ENCODE results near the gene CHST5.

CHST5 gene

GRCh38 chr16:75535901-75536300, at the start of gene CHST5:
Gene CHST5, minus strand, starts transcription at chr16:75536108. Its CDS starts 5,724 bp downstream, at chr16:75530384.
- Mint-ChIP-seq H3K27ac (no peak within 1 kb of the TSS), H3K9me3 (no peaks in the 10 kb centered on the region), H3K36me3 (no peaks in the 10 kb centered on the region), H3K27me3 (peaks cover 3% of the 10 kb centered on the region), H3K4me3 (no peak within 1 kb of the TSS), H3K4me1 (no peaks in the 10 kb centered on the region)
- ATAC-seq (ENCODE audit: low read depth) (no peak), DNase-seq (ENCODE audit: low spot score in 2 of 2) (no peak)

- ATAC-seq (ENCODE audit: low read depth), result peak; percentile 94
- H3K27me3 Mint-ChIP-seq, result no peaks in the 10 kb centered on the region
- H3K36me3 Mint-ChIP-seq, result peaks cover 4% of the 10 kb centered on the region
- no peaks in the 10 kb centered on the region for H3K9me3 Mint-ChIP-seq
- H3K27ac Mint-ChIP-seq, result peak overlapping the region; percentile 67
- DNase-seq (ENCODE audit: low spot score in 2 of 2), result peak in 1 of 2 donors; percentile 27
- H3K4me3 Mint-ChIP-seq, result peak overlapping the region; percentile 27
- peaks cover 25% of the 10 kb centered on the region for H3K4me1 Mint-ChIP-seq
Measured at GRCh38 chr16:75584108-75584507, 48.2 kb upstream of the CHST5 start.

- ATAC-seq (ENCODE audit: low read depth) (peak; percentile 20), DNase-seq (ENCODE audit: low spot score in 2 of 2) (no peak)
- Mint-ChIP-seq H3K36me3 (peaks cover 20% of the 10 kb centered on the region), H3K27me3 (no peaks in the 10 kb centered on the region), H3K27ac (peak overlapping the region; percentile 88), H3K4me1 (peaks cover 23% of the 10 kb centered on the region), H3K4me3 (no peak overlapping the region), H3K9me3 (no peaks in the 10 kb centered on the region)
Measured at GRCh38 chr16:75579281-75579834, 43.5 kb upstream of the CHST5 start.

- H3K4me3 Mint-ChIP-seq, result peak overlapping the region; percentile 5
- no peaks in the 10 kb centered on the region for H3K9me3 Mint-ChIP-seq
- no peak for DNase-seq (ENCODE audit: low spot score in 2 of 2)
- no peak for ATAC-seq (ENCODE audit: low read depth)
- peak overlapping the region; percentile 88 for H3K27ac Mint-ChIP-seq
- no peaks in the 10 kb centered on the region for H3K27me3 Mint-ChIP-seq
- peaks cover 19% of the 10 kb centered on the region for H3K4me1 Mint-ChIP-seq
- peaks cover 23% of the 10 kb centered on the region for H3K36me3 Mint-ChIP-seq
Measured at GRCh38 chr16:75578725-75579124, 42.8 kb upstream of the CHST5 start.

- DNase-seq (ENCODE audit: low spot score in 2 of 2) (no peak), ATAC-seq (ENCODE audit: low read depth) (no peak)
- H3K27ac Mint-ChIP-seq, result no peak overlapping the region
- H3K9me3 Mint-ChIP-seq, result no peaks in the 10 kb centered on the region
- no peak overlapping the region for H3K4me3 Mint-ChIP-seq
- peaks cover 26% of the 10 kb centered on the region for H3K36me3 Mint-ChIP-seq
- H3K27me3 Mint-ChIP-seq, result no peaks in the 10 kb centered on the region
- peaks cover 22% of the 10 kb centered on the region for H3K4me1 Mint-ChIP-seq
Measured at GRCh38 chr16:75578212-75578611, 42.3 kb upstream of the CHST5 start.

- Mint-ChIP-seq H3K4me1 (peaks cover 26% of the 10 kb centered on the region), H3K27me3 (no peaks in the 10 kb centered on the region), H3K4me3 (no peak overlapping the region), H3K27ac (peak overlapping the region; percentile 18), H3K9me3 (no peaks in the 10 kb centered on the region), H3K36me3 (peaks cover 31% of the 10 kb centered on the region)
- ATAC-seq (ENCODE audit: low read depth) (peak; percentile 52), DNase-seq (ENCODE audit: low spot score in 2 of 2) (no peak)
Measured at GRCh38 chr16:75576384-75576811, 40.5 kb upstream of the CHST5 start.

GRCh38 chr16:75575958-75576357, 40.0 kb upstream of the CHST5 start:
- H3K9me3 Mint-ChIP-seq, result no peaks in the 10 kb centered on the region
- DNase-seq (ENCODE audit: low spot score in 2 of 2) (no peak), ATAC-seq (ENCODE audit: low read depth) (no peak)
- H3K4me1 Mint-ChIP-seq, result peaks cover 26% of the 10 kb centered on the region
- no peaks in the 10 kb centered on the region for H3K27me3 Mint-ChIP-seq
- peaks cover 33% of the 10 kb centered on the region for H3K36me3 Mint-ChIP-seq
- no peak overlapping the region for H3K4me3 Mint-ChIP-seq
- H3K27ac Mint-ChIP-seq, result peak overlapping the region; percentile 18

GRCh38 chr16:75573955-75574354, 38.0 kb upstream of the CHST5 start:
- ATAC-seq (ENCODE audit: low read depth), result no peak
- H3K27me3 Mint-ChIP-seq, result no peaks in the 10 kb centered on the region
- no peaks in the 10 kb centered on the region for H3K9me3 Mint-ChIP-seq
- H3K4me3 Mint-ChIP-seq, result no peak overlapping the region
- no peak for DNase-seq (ENCODE audit: low spot score in 2 of 2)
- H3K27ac Mint-ChIP-seq, result no peak overlapping the region
- H3K4me1 Mint-ChIP-seq, result peaks cover 29% of the 10 kb centered on the region
- peaks cover 30% of the 10 kb centered on the region for H3K36me3 Mint-ChIP-seq

GRCh38 chr16:75572864-75573542, 37.1 kb upstream of the CHST5 start:
- Mint-ChIP-seq H3K27ac (peak overlapping the region; percentile 86), H3K9me3 (no peaks in the 10 kb centered on the region), H3K4me3 (no peak overlapping the region), H3K36me3 (peaks cover 23% of the 10 kb centered on the region), H3K4me1 (peaks cover 24% of the 10 kb centered on the region), H3K27me3 (no peaks in the 10 kb centered on the region)
- DNase-seq (ENCODE audit: low spot score in 2 of 2) (no peak), ATAC-seq (ENCODE audit: low read depth) (no peak)

GRCh38 chr16:75570396-75571065, 34.6 kb upstream of the CHST5 start:
- Mint-ChIP-seq H3K27me3 (no peaks in the 10 kb centered on the region), H3K27ac (peak overlapping the region; percentile 86), H3K36me3 (peaks cover 15% of the 10 kb centered on the region), H3K4me1 (peaks cover 29% of the 10 kb centered on the region), H3K9me3 (no peaks in the 10 kb centered on the region), H3K4me3 (no peak overlapping the region)
- ATAC-seq (ENCODE audit: low read depth) (peak; percentile 53), DNase-seq (ENCODE audit: low spot score in 2 of 2) (peak in 1 of 2 donors; percentile 49)

- peak overlapping the region; percentile 89 for H3K4me3 Mint-ChIP-seq
- H3K4me1 Mint-ChIP-seq, result peaks cover 26% of the 10 kb centered on the region
- ATAC-seq (ENCODE audit: low read depth) (no peak), DNase-seq (ENCODE audit: low spot score in 2 of 2) (no peak)
- H3K27ac Mint-ChIP-seq, result no peak overlapping the region
- H3K27me3 Mint-ChIP-seq, result no peaks in the 10 kb centered on the region
- H3K36me3 Mint-ChIP-seq, result peaks cover 8% of the 10 kb centered on the region
- H3K9me3 Mint-ChIP-seq, result no peaks in the 10 kb centered on the region
Measured at GRCh38 chr16:75567911-75568310, 32.0 kb upstream of the CHST5 start.

GRCh38 chr16:75566758-75567255, 30.9 kb upstream of the CHST5 start:
- Mint-ChIP-seq H3K4me1 (peaks cover 23% of the 10 kb centered on the region), H3K9me3 (no peaks in the 10 kb centered on the region), H3K27ac (peak overlapping the region; percentile 99), H3K36me3 (peaks cover 5% of the 10 kb centered on the region), H3K27me3 (peaks cover 2% of the 10 kb centered on the region), H3K4me3 (peak overlapping the region; percentile 89)
- DNase-seq (ENCODE audit: low spot score in 2 of 2) (no peak), ATAC-seq (ENCODE audit: low read depth) (no peak)

- Mint-ChIP-seq H3K27me3 (peaks cover 2% of the 10 kb centered on the region), H3K36me3 (peaks cover 2% of the 10 kb centered on the region), H3K9me3 (no peaks in the 10 kb centered on the region), H3K4me3 (peak within 1 kb of the TSS; percentile 89), H3K27ac (peak within 1 kb of the TSS; percentile 99), H3K4me1 (peaks cover 23% of the 10 kb centered on the region)
- DNase-seq (ENCODE audit: low spot score in 2 of 2) (peak; percentile 97 to 99), ATAC-seq (ENCODE audit: low read depth) (peak; percentile 65)
Measured at GRCh38 chr16:75566040-75566757, 30.3 kb upstream of the CHST5 start, which contains the start of gene GABARAPL2. Gene GABARAPL2, plus strand, starts transcription at chr16:75566379. Its CDS starts 108 bp downstream, at chr16:75566487.
